Esophagus squamous epithelium (tissue), 4 donors: ENCODE data around the gene PPARG.

Experiments used
- CTCF ChIP-seq, 6 experiments: fragments of 450-650 bp in 4 of 6; fragments of 200-600 bp in 2 of 6; sonication (generic) in 2 of 6; IDR thresholded peaks; one replicate each; pipeline ENCODE4 v1.5.1; 2016 to 2019; ENCODE audit warnings: antibody characterized with exemption in 6 of 6, mild to moderate bottlenecking in 4 of 6, moderate library complexity in 4 of 6
- POLR2A ChIP-seq, 4 donors: fragments of 450-650 bp; IDR thresholded peaks; one replicate each; pipeline ENCODE4 v1.6.1; 2017; ENCODE audit warnings: antibody characterized with exemption in 4 of 4, mild to moderate bottlenecking in 4 of 4, moderate library complexity in 3 of 4

DNA sequence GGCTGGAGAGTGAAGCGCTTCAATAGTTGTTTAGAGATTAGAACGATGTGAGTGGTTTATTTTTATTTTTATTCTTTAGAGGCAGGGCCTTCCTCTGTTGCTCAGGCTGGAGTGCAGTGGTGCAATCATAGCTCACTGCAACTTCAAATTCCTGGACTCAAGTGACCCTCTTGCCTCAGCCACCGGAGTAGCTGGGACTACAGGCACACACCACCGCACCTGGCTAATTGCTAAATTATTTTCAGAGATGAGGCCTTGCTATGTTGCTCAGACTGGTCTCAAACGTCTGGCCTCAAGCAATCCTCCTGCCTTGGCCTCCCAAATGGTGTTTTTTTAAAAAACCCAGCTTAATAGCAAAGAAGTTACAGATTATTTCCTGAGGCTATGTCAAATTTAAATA, 29.0 kb downstream of the PPARG start:
- TF ChIP-seq CTCF (IDR thresholded peaks at IDR 0.05) (no peak), POLR2A (IDR thresholded peaks at IDR 0.05) (no peak)
